Measurements from ENCODE around the gene TRIM15. TPM values are rescaled to one million over a fixed set of nuclear protein-coding genes. Genes with fewer than 3 reads are reported as not detected.

Gene TRIM15
- total and polyA plus RNA-seq, 9 of the 15 experiments (the other 6 are each of a cell fraction or from before 2014, with no cell fraction given), result 0.06 to 2.6 (median 0.83) TPM

- TF ChIP-seq BRF2 (IDR thresholded peaks at IDR 0.05; ENCODE audit: borderline replicate concordance, insufficient read depth, insufficient read length) (no peak), ARHGAP35 (IDR thresholded peaks at IDR 0.05; ENCODE audit: partially characterized antibody) (no peak), CBFA2T2 (conservative IDR thresholded peaks at IDR 0.05) (no peak), XRCC5 (IDR thresholded peaks at IDR 0.05; ENCODE audit: low read depth, low read length) (no peak), ZFP30 (CRISPR knock-in tag; IDR thresholded peaks at IDR 0.05; ENCODE audit: borderline replicate concordance) (no peak), POLR2B (IDR thresholded peaks at IDR 0.05; ENCODE audit: low read depth, partially characterized antibody) (no peak), ESRRB (CRISPR knock-in tag; IDR thresholded peaks at IDR 0.05; ENCODE audit: borderline replicate concordance) (no peak), ZNF699 (CRISPR knock-in tag; IDR thresholded peaks at IDR 0.05; ENCODE audit: insufficient replicate concordance) (no peak), RBM25 (IDR thresholded peaks at IDR 0.05; ENCODE audit: low read depth, low read length, severe bottlenecking) (no peak), SRSF7 (optimal IDR thresholded peaks at IDR 0.05; ENCODE audit: low read depth, low read length) (no peak), XRCC4 (IDR thresholded peaks at IDR 0.05; ENCODE audit: extremely low read depth, insufficient read depth, insufficient read length) (no peak), HOXB6 (CRISPR knock-in tag; IDR thresholded peaks at IDR 0.05; ENCODE audit: borderline replicate concordance) (no peak), TRIM28 (IDR thresholded peaks at IDR 0.05) (no peak), MGA (IDR thresholded peaks at IDR 0.05) (no peak), ZBTB8A (IDR thresholded peaks at IDR 0.05; ENCODE audit: partially characterized antibody) (no peak), BRF1 (IDR thresholded peaks at IDR 0.05; ENCODE audit: borderline replicate concordance, extremely low read depth, insufficient read length) (no peak)
Observed at GRCh38 chr6:30212865-30213666, 49.7 kb downstream of the TRIM15 start, which contains the start of gene TRIM26 (continued).

Data from K562 (cell line).